K562 (cell line): ENCODE results near the gene MCL1. TPM values are rescaled to one million over a fixed set of nuclear protein-coding genes. Genes with fewer than 3 reads are reported as not detected.

ENCODE experiments used
- HMG20A ChIP-seq: fragments of 450-650 bp; formaldehyde crosslinking; conservative IDR thresholded peaks from 2 replicates; pipeline ENCODE4 v1.4.0; 2020; ENCODE audit warnings: mild to moderate bottlenecking, mixed read lengths
- NR0B1 ChIP-seq: fragments of 450-650 bp; IDR thresholded peaks from one replicate; pipeline ENCODE4 v1.6.1; 2018; ENCODE audit warnings: mild to moderate bottlenecking, moderate library complexity; ENCODE audit not compliant: partially characterized antibody
- PATZ1 ChIP-seq: fragments of 250-450 bp; sonication (Bioruptor Pico); IDR thresholded peaks from 2 replicates; pipeline ENCODE4 v1.5.0; 2020; ENCODE audit warnings: mild to moderate bottlenecking, borderline replicate concordance
- RFX7 ChIP-seq: fragments of 250-450 bp; sonication (Bioruptor Pico); IDR thresholded peaks from 2 replicates; pipeline ENCODE4 v1.5.1; 2021; ENCODE audit warnings: mild to moderate bottlenecking
- ZNF239 ChIP-seq: fragments of 250-450 bp; sonication (Bioruptor Pico); IDR thresholded peaks from 2 replicates; pipeline ENCODE4 v1.4.0; 2020; ENCODE audit warnings: mild to moderate bottlenecking
- ZNF324 ChIP-seq: fragments of 250-450 bp; sonication (Bioruptor Pico); IDR thresholded peaks from 2 replicates; pipeline ENCODE4 v1.4.0; 2020; ENCODE audit warnings: mild to moderate bottlenecking
- polyA plus RNA-seq, 8 experiments: library from polyadenylated mRNA; depleted of rRNA in 4 of 8; stranded (reverse) in 5 of 8; unstranded in 3 of 8; fragments of >200 nt; fragmentation: Nextera tagmentation in 2 of 8; fragmentation: Illumina TruSeq in 1 of 8; extraction: Ambion mirVana in 2 of 8; extraction: Trizol in 1 of 8; gene quantifications; 2 replicates each; pipeline versions ENCODE4 v1.2.1 to v1.2.3, GENCODE V29; 2011 to 2014; ENCODE audit warnings: inconsistent platforms in 1 of 8, missing spikeins in 1 of 8
- total RNA-seq, 7 experiments: library from RNA; depleted of rRNA in 6 of 7; stranded (reverse); fragments of >200 nt in 6 of 7; fragmentation: Illumina TruSeq in 2 of 7; extraction: Trizol in 2 of 7; gene quantifications; 2 replicates each; pipeline versions ENCODE4 v1.2.1 to v1.2.3, GENCODE V29; 2011 to 2021; ENCODE audit warnings: low replicate concordance in 1 of 7
- TF ChIP-seq, protein P1 (sequence below), 2 experiments: fragments of 450-650 bp; IDR thresholded peaks; 2 replicates each; pipeline ENCODE4 v1.6.1; 2016; ENCODE audit warnings: mild to moderate bottlenecking in 2 of 2, borderline replicate concordance in 1 of 2, low read depth in 1 of 2, moderate library complexity in 1 of 2
- TF ChIP-seq, protein P2 (sequence below): sonication (generic); formaldehyde crosslinking; IDR thresholded peaks from 2 replicates; pipeline ENCODE4 v1.8.1; 2023; ENCODE audit warnings: mild to moderate bottlenecking, missing genetic modification reagents
- TF ChIP-seq, protein P3 (sequence below): fragments of 200-800 bp; sonication (Bioruptor generic); IDR thresholded peaks from 2 replicates; pipeline ENCODE4 v1.6.1; 2017; ENCODE audit warnings: missing genetic modification characterization, missing compliant biosample characterization

Gene MCL1
- total and polyA plus RNA-seq, 9 of the 15 experiments (the other 6 are each of a cell fraction or from before 2014, with no cell fraction given) = 27.1 to 224 (median 138) TPM

DNA sequence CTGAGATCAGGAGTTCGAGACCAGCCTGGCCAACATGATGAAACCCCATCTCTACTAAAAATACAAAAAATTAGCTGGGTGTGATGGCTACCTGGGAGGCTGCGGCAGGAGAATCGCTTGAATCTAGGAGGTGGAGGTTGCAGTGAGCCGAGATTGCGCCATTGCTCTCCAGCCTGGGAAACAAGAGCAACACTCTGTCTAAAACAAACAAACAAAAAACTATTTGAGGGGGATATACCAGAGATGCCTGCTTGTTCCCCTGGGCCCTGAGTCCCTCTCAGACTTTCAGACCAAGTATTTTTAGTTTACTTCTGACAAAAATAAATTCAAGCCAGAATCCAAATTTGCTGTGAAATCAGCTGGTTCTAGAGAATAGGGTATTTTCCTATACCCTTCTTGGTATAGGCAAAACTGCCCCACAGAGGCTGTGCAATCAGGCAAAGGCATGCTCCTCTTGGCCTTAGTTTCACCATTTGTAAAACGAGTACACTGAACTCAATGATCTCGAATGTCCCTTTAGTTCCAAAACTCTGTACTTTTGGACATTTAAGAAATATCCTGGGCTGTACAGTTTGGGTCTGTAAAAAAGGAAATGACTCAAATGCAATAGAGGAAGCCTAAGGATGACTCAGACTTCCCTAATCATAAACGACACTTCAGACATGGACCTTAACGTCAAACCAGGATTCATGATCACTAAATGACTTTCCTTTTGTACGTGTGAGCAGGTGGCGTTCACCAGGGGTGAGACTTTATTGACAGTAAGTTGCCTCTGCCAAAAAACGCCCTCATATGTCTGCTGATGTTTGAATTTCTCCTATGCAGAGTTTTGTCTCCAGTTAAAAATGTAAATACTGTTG, 33.9 kb upstream of the MCL1 start (continued):
- TF ChIP-seq PATZ1 (CRISPR knock-in tag) (no peak), HMG20A (CRISPR knock-in tag) (no peak), NR0B1 (no peak), ZNF324 (no peak), ZNF239 (CRISPR knock-in tag) (peak; percentile 58; the same call in 1 of the 2 replicates), RFX7 (CRISPR knock-in tag) (no peak)
- TF ChIP-seq, protein P1, sequence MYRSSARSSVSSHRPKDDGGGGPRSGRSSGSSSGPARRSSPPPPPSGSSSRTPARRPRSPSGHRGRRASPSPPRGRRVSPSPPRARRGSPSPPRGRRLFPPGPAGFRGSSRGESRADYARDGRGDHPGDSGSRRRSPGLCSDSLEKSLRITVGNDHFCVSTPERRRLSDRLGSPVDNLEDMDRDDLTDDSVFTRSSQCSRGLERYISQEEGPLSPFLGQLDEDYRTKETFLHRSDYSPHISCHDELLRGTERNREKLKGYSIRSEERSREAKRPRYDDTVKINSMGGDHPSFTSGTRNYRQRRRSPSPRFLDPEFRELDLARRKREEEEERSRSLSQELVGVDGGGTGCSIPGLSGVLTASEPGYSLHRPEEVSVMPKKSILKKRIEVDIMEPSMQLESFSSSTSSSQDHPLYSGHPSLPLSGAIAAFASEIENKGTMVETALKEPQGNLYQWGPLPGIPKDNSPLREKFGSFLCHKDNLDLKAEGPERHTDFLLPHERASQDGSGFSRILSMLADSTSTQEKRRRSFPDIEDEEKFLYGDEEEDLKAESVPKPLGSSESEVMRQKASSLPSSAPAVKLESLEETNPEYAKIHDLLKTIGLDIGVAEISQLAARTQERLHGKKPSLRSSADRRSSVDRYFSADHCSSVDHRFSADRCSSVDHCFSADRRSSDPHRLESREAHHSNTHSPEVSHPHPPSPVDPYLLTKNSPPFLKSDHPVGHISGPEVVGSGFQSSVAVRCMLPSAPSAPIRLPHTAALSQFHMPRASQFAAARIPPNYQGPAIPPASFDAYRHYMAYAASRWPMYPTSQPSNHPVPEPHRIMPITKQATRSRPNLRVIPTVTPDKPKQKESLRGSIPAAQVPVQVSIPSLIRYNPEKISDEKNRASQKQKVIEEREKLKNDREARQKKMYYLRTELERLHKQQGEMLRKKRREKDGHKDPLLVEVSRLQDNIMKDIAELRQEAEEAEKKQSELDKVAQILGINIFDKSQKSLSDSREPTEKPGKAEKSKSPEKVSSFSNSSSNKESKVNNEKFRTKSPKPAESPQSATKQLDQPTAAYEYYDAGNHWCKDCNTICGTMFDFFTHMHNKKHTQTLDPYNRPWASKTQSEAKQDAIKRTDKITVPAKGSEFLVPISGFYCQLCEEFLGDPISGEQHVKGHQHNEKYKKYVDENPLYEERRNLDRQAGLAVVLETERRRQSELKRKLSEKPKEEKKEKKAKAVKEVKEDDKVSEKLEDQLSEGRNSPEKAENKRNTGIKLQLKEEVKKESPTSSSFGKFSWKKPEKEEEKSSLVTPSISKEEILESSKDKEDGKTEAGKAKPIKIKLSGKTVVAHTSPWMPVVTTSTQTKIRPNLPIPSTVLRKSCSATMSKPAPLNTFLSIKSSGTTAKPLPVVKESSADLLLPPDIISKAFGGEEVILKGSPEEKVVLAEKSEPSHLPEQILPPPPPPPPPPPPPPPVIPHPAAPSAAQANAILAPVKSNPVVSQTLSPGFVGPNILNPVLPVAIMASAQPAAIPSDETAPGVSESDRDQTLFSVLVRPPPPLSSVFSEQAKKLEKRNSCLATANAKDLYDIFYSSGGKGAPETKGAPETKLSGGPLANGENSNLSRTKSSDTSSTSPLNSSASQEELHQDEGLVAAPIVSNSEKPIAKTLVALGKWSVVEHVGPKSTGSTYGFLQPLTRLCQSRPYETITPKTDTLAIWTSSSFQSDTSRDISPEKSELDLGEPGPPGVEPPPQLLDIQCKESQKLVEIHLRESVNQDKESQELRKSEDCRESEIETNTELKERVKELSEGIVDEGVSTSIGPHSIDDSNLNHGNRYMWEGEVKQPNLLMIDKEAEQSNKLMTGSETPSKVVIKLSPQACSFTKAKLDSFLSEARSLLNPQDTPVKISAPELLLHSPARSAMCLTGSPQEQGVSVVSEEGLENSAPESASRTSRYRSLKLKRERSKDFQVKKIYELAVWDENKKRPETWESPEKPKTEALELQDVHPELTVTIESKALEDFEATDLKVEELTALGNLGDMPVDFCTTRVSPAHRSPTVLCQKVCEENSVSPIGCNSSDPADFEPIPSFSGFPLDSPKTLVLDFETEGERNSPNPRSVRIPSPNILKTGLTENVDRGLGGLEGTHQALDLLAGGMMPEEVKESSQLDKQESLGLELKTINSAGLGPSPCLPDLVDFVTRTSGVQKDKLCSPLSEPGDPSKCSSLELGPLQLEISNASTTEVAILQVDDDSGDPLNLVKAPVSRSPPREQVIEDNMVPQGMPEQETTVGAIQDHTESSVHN (IDR thresholded peaks at IDR 0.05; ENCODE audit: borderline replicate concordance in 1 of 2, low read depth in 1 of 2) = peak in 1 of 2 experiments; percentile 76; a peak in 2 of 4 replicates
- TF ChIP-seq, protein P2, sequence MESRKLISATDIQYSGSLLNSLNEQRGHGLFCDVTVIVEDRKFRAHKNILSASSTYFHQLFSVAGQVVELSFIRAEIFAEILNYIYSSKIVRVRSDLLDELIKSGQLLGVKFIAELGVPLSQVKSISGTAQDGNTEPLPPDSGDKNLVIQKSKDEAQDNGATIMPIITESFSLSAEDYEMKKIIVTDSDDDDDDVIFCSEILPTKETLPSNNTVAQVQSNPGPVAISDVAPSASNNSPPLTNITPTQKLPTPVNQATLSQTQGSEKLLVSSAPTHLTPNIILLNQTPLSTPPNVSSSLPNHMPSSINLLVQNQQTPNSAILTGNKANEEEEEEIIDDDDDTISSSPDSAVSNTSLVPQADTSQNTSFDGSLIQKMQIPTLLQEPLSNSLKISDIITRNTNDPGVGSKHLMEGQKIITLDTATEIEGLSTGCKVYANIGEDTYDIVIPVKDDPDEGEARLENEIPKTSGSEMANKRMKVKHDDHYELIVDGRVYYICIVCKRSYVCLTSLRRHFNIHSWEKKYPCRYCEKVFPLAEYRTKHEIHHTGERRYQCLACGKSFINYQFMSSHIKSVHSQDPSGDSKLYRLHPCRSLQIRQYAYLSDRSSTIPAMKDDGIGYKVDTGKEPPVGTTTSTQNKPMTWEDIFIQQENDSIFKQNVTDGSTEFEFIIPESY (CRISPR knock-in tag) = 0 out of 2 replicates have a peak, but pooled peaks have one; percentile 3
- TF ChIP-seq, protein P3, sequence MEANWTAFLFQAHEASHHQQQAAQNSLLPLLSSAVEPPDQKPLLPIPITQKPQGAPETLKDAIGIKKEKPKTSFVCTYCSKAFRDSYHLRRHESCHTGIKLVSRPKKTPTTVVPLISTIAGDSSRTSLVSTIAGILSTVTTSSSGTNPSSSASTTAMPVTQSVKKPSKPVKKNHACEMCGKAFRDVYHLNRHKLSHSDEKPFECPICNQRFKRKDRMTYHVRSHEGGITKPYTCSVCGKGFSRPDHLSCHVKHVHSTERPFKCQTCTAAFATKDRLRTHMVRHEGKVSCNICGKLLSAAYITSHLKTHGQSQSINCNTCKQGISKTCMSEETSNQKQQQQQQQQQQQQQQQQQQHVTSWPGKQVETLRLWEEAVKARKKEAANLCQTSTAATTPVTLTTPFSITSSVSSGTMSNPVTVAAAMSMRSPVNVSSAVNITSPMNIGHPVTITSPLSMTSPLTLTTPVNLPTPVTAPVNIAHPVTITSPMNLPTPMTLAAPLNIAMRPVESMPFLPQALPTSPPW = peak; percentile 34; the same call in 1 of the 2 replicates
